Measurements from ENCODE around the gene TBC1D8.

- no peak for TF ChIP-seq POLR2A (IDR thresholded peaks at IDR 0.05)
- no peak for TF ChIP-seq CTCF (IDR thresholded peaks at IDR 0.05)
Measured at GRCh38 chr2:101197814-101198213, 46.6 kb upstream of the TBC1D8 start.
